GM12878 (cell line): ENCODE data around the gene VRK3.

Experiments used
- ATF7 ChIP-seq: fragments of 450-650 bp; IDR thresholded peaks from 2 replicates; pipeline ENCODE4 v1.6.1; 2016; ENCODE audit warnings: low read depth, mild to moderate bottlenecking
- CHD2 ChIP-seq: IDR thresholded peaks from 2 replicates; pipeline ENCODE4 v1.6.1; 2011; ENCODE audit warnings: low read depth, low read length, improper control_type of control experiment, borderline replicate concordance
- CREB1 ChIP-seq: IDR thresholded peaks from 2 replicates; pipeline ENCODE4 v1.6.1; 2012; ENCODE audit warnings: low read depth, mild to moderate bottlenecking, inconsistent platforms
- EP300 ChIP-seq, 2 experiments: fragments of 150-350 bp in 1 of 2; IDR thresholded peaks; 2 replicates each; pipeline ENCODE4 v1.6.1; 2011 to 2012; ENCODE audit warnings: low read depth in 2 of 2, low read length in 2 of 2, borderline replicate concordance in 1 of 2, improper control_type of control experiment in 1 of 2, inconsistent platforms in 1 of 2; ENCODE audit not compliant: control insufficient read depth in 1 of 2
- ETV6 ChIP-seq, 2 experiments: fragments of 450-650 bp in 1 of 2; IDR thresholded peaks in 1 of 2; conservative IDR thresholded peaks in 1 of 2; 2 replicates each; pipeline ENCODE4 v1.6.1; 2014; ENCODE audit warnings: antibody characterized with exemption in 1 of 2, borderline replicate concordance in 1 of 2, low read depth in 1 of 2, mild to moderate bottlenecking in 1 of 2, moderate library complexity in 1 of 2
- EZH2 ChIP-seq: IDR thresholded peaks from 2 replicates; pipeline ENCODE4 v1.6.1; 2012; ENCODE audit warnings: low read depth, mild to moderate bottlenecking, control low read depth, inconsistent platforms, low read length, borderline replicate concordance; ENCODE audit not compliant: control insufficient read depth
- FOXM1 ChIP-seq: IDR thresholded peaks from 2 replicates; pipeline ENCODE4 v1.6.1; 2012; ENCODE audit warnings: low read depth, mild to moderate bottlenecking, inconsistent platforms, low read length, moderate library complexity
- IKZF1 ChIP-seq: fragments of 450-650 bp; conservative IDR thresholded peaks from 2 replicates; pipeline ENCODE4 v1.6.1; 2017; ENCODE audit warnings: antibody characterized with exemption, mild to moderate bottlenecking
- NFIC ChIP-seq: IDR thresholded peaks from 2 replicates; pipeline ENCODE4 v1.6.1; 2012; ENCODE audit warnings: low read depth, mild to moderate bottlenecking, inconsistent platforms, low read length, moderate library complexity
- NFYB ChIP-seq: IDR thresholded peaks from 2 replicates; pipeline ENCODE4 v1.6.1; 2011; ENCODE audit warnings: low read depth, mild to moderate bottlenecking, low read length, improper control_type of control experiment, moderate library complexity; ENCODE audit not compliant: insufficient read depth
- POLR2A ChIP-seq: IDR thresholded peaks from 2 replicates; pipeline ENCODE4 v1.6.1; 2011; ENCODE audit warnings: low read depth, mild to moderate bottlenecking, low read length
- TF ChIP-seq, protein P1 (sequence below), 3 experiments: IDR thresholded peaks in 2 of 3; conservative IDR thresholded peaks in 1 of 3; 2 replicates each; pipeline ENCODE4 v1.5.1; 2011; ENCODE audit warnings: low read depth in 3 of 3, low read length in 3 of 3, mild to moderate bottlenecking in 3 of 3, control low read depth in 2 of 3, moderate library complexity in 2 of 3, inconsistent platforms in 1 of 3, mixed read lengths in 1 of 3; ENCODE audit not compliant: control insufficient read depth in 2 of 3, insufficient read depth in 1 of 3; ENCODE audit errors: extremely low read depth in 1 of 3
- TF ChIP-seq, protein P2 (sequence below): IDR thresholded peaks from 2 replicates; pipeline ENCODE4 v1.6.1; 2012; ENCODE audit warnings: mild to moderate bottlenecking, low read depth, low read length

DNA sequence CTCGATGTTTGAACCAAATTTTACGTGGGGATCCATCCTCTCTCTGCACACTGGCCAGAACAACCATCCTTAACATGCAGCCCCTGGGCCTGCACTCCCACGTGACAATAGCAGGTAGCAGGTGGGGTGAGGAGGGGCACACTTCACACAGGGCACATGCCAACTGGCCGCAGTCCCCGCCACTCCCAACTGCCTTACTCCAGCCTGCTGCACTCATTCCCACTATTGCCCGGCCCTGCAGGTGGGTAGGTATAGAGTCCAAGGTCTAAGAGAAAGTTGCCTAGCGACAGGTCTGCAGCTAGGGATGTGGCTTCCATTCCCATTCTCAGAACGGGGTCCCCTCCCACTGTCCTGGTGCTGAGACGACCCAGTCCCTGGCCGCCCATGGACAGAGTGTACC is 18.0 kb downstream of the VRK3 start:
- no peak for TF ChIP-seq IKZF1
- no peak for TF ChIP-seq NFIC
- TF ChIP-seq, protein P1, sequence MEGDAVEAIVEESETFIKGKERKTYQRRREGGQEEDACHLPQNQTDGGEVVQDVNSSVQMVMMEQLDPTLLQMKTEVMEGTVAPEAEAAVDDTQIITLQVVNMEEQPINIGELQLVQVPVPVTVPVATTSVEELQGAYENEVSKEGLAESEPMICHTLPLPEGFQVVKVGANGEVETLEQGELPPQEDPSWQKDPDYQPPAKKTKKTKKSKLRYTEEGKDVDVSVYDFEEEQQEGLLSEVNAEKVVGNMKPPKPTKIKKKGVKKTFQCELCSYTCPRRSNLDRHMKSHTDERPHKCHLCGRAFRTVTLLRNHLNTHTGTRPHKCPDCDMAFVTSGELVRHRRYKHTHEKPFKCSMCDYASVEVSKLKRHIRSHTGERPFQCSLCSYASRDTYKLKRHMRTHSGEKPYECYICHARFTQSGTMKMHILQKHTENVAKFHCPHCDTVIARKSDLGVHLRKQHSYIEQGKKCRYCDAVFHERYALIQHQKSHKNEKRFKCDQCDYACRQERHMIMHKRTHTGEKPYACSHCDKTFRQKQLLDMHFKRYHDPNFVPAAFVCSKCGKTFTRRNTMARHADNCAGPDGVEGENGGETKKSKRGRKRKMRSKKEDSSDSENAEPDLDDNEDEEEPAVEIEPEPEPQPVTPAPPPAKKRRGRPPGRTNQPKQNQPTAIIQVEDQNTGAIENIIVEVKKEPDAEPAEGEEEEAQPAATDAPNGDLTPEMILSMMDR (IDR thresholded peaks at IDR 0.05 in 2 of 3, conservative IDR thresholded peaks at IDR 0.05 in 1 of 3; ENCODE audit: control insufficient read depth in 2 of 3, extremely low read depth in 1 of 3, insufficient read depth in 1 of 3, low read depth in 3 of 3, low read length in 3 of 3): no peak
- no peak for TF ChIP-seq NFYB
- no peak for TF ChIP-seq CHD2
- no peak for TF ChIP-seq POLR2A
- TF ChIP-seq FOXM1: no peak
- TF ChIP-seq CREB1: no peak
- no peak for TF ChIP-seq EP300 (IDR thresholded peaks at IDR 0.05; ENCODE audit: borderline replicate concordance in 1 of 2, control insufficient read depth in 1 of 2, low read depth in 2 of 2, low read length in 2 of 2)
- TF ChIP-seq EZH2: no peak
- TF ChIP-seq, protein P2, sequence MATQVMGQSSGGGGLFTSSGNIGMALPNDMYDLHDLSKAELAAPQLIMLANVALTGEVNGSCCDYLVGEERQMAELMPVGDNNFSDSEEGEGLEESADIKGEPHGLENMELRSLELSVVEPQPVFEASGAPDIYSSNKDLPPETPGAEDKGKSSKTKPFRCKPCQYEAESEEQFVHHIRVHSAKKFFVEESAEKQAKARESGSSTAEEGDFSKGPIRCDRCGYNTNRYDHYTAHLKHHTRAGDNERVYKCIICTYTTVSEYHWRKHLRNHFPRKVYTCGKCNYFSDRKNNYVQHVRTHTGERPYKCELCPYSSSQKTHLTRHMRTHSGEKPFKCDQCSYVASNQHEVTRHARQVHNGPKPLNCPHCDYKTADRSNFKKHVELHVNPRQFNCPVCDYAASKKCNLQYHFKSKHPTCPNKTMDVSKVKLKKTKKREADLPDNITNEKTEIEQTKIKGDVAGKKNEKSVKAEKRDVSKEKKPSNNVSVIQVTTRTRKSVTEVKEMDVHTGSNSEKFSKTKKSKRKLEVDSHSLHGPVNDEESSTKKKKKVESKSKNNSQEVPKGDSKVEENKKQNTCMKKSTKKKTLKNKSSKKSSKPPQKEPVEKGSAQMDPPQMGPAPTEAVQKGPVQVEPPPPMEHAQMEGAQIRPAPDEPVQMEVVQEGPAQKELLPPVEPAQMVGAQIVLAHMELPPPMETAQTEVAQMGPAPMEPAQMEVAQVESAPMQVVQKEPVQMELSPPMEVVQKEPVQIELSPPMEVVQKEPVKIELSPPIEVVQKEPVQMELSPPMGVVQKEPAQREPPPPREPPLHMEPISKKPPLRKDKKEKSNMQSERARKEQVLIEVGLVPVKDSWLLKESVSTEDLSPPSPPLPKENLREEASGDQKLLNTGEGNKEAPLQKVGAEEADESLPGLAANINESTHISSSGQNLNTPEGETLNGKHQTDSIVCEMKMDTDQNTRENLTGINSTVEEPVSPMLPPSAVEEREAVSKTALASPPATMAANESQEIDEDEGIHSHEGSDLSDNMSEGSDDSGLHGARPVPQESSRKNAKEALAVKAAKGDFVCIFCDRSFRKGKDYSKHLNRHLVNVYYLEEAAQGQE: no peak
- TF ChIP-seq ATF7: no peak
- no peak for TF ChIP-seq ETV6 (conservative IDR thresholded peaks at IDR 0.05 in 1 of 2, IDR thresholded peaks at IDR 0.05 in 1 of 2; ENCODE audit: borderline replicate concordance in 1 of 2, low read depth in 1 of 2)
